SK-N-MC (cell line): Measurements from ENCODE around the gene PINLYP.

ENCODE experiments used
- EZH2 ChIP-seq: fragments of 200-600 bp; sonication (generic); IDR thresholded peaks from one replicate; pipeline ENCODE4 v1.6.1; 2017; ENCODE audit warnings: antibody characterized with exemption
- FOXP2 ChIP-seq: optimal IDR thresholded peaks from 2 replicates; pipeline ENCODE3; 2011; ENCODE audit warnings: mild to moderate bottlenecking, moderate library complexity; ENCODE audit not compliant: insufficient read depth; ENCODE audit errors: extremely low read length, control extremely low read depth
- POLR2AphosphoS5 ChIP-seq: IDR thresholded peaks from 2 replicates; pipeline ENCODE4 v1.6.1; 2012; ENCODE audit warnings: mild to moderate bottlenecking, low read depth, low read length, borderline replicate concordance

GRCh38 chr19:43591904-43592772 lies 16.5 kb downstream of the PINLYP start:
- TF ChIP-seq POLR2AphosphoS5 (no peak), EZH2 (no peak), FOXP2 (no peak)
